Mucosa of gallbladder (tissue), 1 donor: ENCODE data around the gene SFXN1. TPM values are rescaled to one million over a fixed set of nuclear protein-coding genes. Genes with fewer than 3 reads are reported as not detected.

Experiments
- DNase-seq: peaks from one replicate; pipeline ENCODE4 v3.0.0-alpha.2; 2020; ENCODE audit warnings: low spot score
- total RNA-seq: library from RNA; stranded (reverse); gene quantifications from one replicate; pipeline ENCODE4 v1.2.1, GENCODE V29; 2021
- donor health status: DM: no; HTN: no; CAD: no.

The SFXN1 gene
- total RNA-seq, 1 donor from 2014 or later, result 42.7 TPM

DNA sequence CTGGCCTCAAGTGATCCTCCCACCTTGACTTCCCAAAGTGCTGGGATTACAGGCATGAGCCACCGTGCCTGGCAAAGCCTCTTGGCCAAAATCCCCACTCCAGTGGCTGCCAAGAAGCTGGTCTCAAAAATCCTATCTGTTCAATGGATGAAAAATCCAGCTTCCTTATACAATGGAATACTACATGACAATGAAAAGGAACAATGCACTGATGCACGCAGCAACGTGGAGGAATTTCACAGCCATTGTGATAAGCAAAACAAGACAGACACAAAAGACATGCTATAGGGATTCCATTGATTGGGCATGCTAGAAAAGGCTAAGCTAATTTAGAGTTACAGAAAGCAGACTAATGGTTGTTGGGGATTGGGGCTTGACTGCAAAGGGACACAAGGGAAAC is 13.1 kb upstream of the SFXN1 start:
- DNase-seq, result no peak

DNA sequence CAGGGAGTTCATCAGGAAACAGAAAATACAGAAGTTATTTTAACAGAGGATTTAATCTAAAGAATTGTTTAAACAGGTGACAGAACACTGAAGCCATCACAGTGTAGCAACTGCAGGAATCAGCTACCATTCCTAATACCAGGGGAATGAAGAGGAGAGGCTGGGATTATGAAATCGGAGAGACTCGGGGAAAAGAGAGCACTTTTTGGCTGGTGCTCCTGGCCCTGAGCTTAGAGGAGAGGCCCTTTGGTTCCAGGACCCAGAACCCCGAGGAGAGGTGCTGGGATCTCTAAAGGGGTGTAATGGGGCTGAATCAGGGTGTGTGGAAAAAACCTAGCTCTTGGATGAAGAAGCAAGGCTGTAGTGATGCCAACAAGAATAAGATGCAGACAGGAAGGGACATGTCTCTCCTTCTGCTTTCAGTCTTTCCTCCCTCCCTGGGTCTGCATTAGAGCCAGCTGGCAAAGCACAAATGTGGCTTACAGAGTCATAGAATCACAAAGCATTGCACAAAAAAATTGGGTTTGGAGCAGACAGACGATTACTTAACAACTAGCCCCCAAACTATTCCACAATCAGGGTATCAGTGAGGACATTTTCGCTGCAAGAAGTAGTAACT is 11.6 kb upstream of the SFXN1 start:
- DNase-seq, result no peak

DNA sequence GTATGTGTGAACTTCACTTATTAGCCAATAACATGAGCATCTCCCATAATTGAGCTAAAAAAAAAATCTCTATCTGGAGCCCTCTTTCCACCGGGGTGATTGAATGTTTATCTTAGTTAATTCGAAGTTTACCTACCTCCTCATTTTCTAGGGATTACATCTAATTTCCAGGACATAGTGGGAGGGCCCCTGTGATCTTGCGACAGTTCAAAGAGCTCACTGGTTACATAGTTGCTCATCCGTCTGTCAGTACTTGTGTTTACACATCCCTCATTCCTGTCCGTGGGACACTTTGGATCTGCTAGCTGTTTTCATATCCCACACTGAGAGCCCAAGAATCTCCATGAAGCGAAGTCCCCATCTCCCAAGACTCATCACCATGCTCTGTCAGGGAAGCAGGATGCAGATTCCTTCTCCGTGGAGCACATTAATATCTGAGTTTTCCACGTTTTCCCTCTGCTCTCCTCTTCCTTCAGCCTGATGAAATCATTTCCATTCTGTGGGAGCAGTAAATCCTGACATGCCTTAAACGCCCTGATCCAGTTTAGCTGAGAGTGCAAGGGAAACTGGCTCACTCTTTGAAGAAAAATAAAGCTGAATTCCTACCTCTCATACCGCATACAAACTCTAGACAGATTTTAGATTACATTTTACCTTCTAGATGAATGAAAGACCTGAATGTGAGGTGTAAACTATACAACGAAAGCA is 10.2 kb upstream of the SFXN1 start:
- DNase-seq, result no peak

DNA sequence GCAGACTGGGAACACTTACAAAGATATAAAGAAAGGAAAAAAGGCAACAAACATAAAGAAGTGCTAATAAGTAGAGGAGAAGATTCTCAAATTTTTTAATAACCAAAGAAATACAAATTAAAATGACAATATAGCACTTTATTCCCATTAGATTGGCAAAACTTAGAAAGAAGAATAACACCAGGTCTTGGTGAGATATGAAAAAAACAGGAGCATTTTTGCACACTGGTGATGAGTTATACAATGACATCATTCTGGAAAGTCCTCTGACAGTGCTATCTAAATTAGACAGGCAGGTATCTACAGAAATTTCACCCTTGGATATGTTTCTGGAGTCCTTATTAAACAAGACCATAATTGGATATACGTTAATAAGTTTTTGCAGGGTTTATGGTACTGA is 9.5 kb upstream of the SFXN1 start:
- no peak for DNase-seq

DNA sequence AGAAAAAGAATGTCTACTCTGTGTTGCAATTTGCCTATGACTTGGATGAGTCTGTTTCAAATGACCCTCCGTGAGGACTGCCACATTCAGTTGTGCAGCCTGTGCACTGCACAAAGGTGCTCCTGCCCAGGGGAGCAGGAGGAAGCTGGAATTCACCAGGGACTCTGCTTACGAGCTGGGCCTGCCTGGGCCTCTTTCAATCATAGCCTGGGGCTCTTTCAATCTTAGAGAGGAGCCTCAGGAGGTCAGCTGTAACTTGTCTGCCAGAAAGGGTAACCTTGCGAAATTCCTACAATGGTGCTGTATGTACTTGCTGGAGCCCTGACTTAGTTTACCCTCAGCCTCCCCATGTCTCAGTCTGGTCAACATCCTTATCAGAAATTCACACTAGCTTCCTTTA is 8.4 kb upstream of the SFXN1 start:
- no peak for DNase-seq

DNA sequence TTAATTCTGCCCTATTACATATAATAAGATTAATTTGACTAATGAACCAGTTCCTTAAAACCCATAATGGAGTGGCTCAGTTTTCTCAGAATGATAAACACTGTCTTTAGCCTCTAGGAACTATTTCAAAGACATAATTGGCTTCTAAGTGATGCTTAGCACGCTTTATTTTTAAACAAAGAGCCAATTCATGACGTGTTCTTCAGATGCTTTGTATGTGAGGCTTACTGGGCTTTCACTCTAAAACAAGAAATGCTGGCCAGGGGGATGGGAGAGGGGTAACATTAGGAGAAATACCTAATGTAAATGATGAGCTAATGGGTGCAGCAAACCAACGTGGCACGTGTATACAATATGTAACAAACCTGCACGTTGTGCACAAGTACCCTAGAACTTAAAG is 7.6 kb upstream of the SFXN1 start:
- no peak for DNase-seq

DNA sequence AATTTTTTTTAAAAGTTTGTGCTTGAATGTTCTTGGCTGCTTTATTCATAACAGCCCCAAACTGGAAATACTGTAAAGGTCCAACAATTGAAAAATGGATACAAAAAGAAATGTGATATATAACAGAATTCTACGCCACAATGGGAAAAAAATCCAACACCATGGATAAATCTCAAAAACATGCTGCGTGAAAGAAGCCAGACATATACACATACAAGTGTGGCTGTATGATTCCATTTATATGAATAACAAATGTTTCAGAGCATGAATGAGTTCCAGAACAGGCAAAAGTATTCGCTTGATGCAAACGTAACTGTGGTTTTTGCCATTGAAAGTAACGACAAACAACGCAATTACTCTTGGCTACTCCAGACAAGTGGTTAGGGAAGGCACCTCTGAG is 7.2 kb upstream of the SFXN1 start:
- DNase-seq, result no peak

DNA sequence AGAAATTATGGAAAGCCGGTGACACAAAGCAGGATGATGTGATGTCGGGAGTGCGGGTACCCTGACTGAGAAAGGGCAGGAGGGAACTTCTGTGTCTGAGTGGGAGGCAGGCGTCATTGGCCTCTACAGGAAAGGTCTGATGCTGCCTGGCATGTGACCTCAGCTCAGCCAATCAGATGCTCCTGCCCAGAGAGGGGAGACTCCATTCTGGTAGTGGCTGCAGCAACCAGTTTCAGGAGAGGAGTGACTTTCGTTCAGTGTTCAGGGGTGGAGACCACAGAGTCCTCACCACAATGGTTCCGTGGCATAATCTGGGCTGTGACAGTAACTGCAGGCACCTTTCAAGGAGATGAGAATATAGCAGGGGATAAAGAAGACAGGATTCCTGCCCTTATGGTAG is 6.7 kb upstream of the SFXN1 start:
- DNase-seq, result no peak

DNA sequence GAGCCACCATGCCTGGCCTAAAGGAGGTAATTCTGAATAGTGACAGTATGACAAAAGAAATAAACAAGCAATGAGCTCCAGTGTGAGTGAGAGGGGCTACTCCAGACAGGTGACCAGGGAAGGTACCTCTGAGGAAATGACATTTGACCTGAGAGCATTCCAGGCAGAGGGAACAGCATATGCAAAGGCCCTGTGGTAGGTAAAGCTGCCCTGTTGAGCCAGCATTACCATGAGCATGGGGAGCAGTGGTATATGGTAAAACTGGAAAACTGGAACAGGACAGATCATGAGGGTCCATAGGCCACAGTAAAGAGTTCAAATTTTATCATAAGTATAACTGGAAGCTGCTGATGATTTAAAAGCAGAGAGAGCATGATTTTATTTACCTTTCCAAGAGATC is 6.0 kb upstream of the SFXN1 start:
- DNase-seq, result no peak

DNA sequence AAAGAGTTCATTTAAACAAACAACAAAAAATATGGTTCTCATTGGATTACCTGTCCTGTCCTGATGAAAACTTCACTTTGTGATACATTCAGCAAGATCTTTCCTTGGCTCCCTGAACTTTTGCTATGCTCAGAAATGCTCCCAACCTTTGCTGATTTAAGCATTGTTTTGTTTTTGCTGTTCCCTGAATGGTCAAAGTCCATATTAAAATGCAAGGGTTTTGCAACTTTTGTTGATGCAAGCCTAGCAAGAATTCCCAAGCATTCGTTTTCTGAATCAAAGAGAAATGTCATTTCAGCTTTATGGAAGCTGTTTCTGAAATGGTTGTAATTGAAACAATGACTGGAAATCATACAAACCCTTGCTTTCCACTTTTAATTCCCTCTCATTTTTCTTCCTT is 3.1 kb upstream of the SFXN1 start:
- no peak for DNase-seq

DNA sequence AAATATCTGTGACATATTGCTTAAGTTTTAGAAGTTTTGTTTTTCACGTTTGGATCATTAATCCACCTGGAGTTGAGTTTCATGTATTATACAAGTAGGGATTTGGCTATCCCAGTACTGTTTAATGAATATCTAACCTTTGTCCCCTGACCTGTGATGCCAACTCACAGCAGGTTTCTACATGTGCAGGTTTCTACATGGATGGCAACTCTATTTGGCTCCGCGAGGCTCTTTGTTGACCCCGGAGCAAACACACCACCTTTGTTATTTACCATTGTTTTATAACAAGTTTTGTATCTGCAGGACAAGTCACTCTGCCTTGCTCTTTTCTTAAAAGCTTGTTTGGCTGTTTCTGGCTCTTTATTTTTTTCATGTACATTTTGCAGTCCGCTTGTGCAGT is 920 bp upstream of the SFXN1 start:
- DNase-seq, result no peak

DNA sequence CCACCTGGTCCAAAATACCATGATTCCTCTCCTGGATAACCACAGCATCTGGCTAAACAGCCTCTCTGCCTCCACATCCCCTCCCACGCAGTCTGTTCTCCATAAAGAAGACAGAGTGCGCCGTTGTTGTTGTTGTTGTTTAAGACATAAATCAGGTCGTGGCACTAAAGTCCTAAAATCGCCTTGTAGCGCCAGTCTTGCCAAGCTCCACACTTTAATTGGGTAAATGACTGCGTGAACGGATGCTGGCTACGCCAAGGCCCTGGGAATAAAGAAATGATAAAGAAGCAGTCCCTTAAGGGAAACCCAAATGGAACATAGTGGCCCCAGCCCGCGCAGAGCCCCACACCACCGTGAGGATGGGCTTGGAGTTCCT is 364 bp upstream of the SFXN1 start:
- no peak for DNase-seq

DNA sequence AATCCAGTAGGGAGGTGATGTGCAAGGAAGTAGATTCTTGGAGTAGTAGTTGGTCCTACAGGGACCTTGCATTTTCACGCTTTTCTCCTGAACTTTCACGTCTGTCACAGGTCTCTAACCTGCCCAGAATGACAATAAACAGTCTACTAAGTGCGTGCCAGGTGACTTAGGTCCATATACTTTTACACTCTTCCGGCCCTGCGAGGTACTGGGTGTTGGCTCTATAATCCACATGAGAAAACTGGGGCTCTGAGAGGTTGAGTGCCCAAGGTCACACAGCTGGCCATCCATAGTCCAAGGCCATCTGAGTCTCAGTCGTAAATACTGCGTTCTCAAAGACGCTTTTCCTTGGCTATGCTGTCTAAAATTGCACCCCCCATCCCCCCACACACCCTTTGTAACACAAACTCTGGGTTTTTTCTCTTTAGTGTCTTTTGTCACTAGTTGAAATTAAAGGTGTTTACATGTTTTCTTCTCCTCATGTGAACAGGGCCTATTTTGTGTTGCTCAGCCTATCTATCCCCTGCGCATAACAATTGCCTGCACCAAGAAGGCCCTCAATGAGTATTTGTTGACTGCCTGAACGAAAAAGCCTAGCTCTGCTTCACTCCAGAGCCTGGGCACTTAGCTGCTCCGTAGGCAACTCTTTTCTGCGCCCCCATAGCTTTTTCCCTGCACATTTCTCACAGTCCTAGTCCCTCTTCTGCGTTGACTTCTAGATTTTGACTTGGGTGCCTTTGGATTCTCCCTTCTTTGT is 943 bp downstream of the SFXN1 start:
- DNase-seq, result no peak

DNA sequence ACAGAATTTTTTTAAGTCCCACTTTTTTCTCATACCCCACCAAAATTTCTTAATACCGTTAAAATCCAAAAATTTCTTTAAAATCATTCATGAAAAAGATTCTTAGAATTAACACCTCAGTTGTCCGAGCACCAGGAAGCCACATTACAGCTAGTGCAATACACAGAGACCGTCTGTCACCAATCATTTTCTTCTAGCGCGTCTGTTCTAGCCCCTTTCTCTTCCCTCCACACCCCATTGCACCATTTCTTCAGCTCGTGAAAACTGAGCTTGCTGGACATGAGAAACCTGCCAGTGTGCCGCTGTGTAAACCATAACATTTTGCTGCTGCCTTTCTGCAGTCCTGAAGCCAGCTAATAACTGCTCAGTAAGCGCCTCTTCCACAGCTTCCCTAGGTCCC is 5.0 kb downstream of the SFXN1 start:
- no peak for DNase-seq

DNA sequence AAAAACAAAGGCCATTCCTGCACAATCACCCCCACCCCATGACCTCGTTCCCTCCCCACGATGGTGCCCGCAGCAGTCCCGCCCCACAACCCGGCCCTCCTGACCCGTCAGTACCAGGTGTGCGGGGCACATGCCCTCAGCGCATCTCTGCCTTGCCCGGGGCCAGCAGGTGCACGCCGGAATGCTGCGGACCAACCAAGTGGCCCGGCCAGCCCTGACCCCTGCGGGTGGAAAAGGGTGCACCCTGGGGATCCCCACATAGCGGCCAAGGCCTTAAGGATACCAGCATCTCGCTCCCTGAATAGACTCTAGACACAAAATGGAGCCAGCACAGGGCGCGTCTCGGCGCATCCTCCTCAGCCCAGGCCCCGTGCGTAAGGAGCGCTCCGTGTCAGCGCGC is 6.0 kb downstream of the SFXN1 start:
- no peak for DNase-seq

DNA sequence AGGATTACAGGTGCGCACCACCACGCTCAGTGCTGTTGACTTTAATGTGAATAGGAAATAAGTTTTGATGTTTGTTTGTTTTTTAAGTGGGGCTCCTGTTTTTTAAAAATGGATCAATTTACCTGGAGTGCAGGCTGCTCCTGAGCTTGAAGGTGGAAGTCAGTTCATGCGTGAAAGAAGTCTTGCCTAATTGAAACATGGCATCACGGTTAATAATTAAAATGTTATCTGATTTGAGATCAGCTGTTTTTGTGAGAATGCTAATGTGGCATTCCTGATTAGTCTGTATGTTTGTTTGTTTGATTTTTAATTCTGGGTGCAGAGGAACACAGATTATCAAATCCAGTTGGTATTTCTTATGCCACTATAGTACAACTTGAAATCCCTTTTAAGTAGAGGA is 6.5 kb downstream of the SFXN1 start:
- no peak for DNase-seq

DNA sequence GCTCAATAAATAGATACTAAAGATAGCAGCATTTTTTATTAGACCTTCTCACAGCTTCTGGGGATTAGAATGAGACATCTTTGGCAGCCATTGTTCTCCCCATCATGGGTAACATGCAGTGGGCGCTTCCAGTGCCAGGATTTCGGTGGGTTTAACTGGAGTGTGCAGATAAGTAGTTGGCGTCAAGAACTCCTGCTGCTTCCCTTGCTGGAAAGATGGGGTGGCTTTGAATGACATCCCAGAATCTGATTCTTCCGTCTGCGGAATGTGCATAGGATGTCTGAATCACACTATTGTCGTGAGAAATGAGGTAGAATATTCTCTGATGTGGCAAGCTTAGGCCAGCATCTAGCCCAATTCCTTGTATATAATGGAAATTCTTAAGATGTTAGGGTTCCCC is 7.3 kb downstream of the SFXN1 start:
- DNase-seq, result no peak

DNA sequence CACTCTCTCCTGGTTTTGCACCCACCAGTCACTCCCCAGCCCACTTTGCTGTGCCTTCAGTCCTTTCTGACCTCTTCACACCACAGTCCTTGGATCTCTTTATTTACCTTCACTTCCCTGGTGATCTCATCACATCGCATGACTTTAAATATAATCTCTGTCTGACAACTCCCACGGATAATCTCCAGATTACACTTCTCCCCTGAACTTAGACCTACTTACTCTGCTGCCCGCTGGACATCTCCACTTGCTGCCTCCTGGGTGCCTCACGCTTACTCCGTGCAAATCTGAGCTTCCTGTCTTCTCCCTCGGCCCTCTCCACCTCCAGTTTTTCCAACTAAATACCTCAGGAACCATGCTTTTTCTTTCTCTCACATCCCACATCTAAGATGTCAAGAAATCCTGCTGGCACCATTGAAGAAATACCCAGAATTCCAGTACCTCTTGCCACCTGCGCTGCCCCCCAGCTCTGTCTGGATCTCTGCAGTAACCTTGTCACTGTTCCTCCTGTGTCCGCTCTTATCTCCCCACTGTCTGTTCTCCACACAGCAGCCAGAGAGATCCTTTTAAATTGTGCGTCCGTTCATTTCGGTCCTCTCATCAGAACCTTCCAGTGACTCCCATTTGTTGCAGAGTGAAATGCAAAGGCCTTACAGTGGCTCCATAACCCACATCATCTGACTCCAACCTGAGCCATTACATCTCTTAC is 9.3 kb downstream of the SFXN1 start:
- no peak for DNase-seq

DNA sequence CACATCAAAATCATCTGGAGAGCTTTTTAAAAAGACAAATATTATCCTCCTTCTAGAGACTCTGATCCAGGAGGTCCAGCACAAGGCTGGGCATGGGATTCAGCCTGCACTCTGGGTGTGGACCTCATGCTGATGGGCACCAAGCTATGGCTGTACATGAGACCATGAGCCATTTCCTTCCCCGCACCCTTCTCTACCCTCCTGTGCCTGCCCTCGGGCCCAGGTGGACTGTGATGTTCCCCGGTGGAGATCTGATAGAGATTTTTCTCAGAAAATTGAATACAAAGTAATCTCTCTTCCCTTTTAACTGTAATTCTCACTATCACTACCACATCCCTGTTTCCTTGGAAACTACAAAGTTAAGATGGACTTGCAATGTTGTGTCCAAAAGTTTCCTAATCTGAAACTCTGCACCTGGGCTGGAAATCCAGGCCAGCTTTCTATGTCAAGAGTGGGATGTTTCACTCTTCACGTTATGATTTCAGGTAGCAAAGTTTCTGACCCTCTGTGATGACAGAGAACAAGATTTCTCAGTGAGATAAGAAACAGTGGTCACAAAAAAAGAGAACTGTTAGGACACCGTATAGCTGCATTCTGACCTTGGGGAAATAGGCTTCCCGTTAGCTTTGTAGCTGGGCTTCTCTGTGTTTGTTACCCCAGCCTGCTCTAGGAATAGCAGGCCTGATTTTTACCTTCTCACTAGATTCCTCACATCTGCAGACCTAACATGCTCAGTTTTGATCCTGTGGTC is 11.5 kb downstream of the SFXN1 start:
- DNase-seq, result no peak

DNA sequence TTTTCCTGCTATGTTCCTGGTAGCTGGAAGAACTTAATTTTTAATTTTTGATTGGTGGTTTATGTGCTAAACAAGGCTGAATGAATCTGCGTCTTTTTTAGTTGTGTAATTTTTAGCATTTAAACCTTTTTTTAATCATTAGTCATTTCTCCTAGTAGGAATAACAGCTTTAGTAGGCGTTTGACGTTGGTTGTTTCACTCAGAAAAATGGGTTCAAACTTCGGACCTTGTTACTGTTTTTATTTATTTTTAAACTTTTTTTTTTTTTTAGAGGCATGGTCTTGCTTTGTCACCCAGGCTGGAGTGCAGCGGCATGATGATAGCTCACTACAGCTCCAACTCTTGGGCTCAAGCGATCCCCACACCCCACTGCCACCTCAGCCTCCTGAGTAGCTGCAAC is 12.9 kb downstream of the SFXN1 start:
- DNase-seq, result no peak

DNA sequence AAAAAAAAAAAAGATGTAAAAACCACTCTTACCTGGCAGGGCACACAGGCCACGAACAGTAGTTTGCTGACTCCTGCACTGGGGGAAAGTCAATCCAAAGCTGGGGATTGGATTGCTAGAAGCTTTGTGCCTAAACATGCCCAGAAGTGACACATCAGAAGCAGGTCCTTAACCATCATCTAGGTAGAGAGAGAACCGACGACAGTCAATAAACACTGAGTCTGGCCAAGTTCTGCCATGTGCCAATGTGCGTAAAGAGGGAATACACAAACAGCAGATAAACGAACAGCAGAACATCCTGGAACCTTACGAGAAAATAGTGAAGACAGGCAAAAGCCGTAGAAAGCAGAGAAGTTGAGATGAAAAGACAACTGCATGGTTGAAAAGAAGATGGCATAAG is 14.9 kb downstream of the SFXN1 start:
- no peak for DNase-seq

DNA sequence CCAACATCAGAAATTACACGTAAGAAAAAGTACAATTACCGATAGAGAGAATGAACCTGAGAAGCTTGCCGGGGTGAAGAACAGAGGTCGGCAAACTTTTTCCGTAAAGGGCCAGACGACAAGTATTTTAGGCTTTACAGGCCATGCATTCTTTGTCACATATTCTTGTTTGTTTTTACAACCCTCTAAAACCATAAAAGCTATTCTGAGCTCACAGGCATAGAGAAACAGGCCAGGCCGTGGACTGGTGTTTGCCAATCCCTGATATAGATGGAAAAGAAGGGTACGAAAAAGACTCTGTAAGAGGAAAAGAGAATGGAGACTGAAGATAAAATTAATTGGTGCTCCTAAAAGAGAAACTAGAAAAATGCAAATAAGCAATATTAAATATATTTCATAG is 15.4 kb downstream of the SFXN1 start:
- no peak for DNase-seq
